Left ventricle myocardium inferior (tissue), 1 donor: ENCODE measurements around the gene SORCS3. TPM values are rescaled to one million over a fixed set of nuclear protein-coding genes. Genes with fewer than 3 reads are reported as not detected.

ENCODE experiments used
- DNase-seq: peaks from one replicate; pipeline ENCODE4 v3.0.0-alpha.2; 2020
- H3K27ac ChIP-seq: fragments of 200-600 bp; replicated peaks from 2 replicates; pipeline ENCODE4 v1.8.0; 2021
- H3K27me3 ChIP-seq: fragments of 200-600 bp; 2 replicates; pipeline ENCODE4 v1.8.0; 2021; ENCODE audit warnings: low read depth
- H3K36me3 ChIP-seq: fragments of 200-600 bp; 2 replicates; pipeline ENCODE4 v1.8.0; 2021
- H3K4me1 ChIP-seq: fragments of 200-600 bp; 2 replicates; pipeline ENCODE4 v1.8.0; 2021
- H3K4me3 ChIP-seq: fragments of 200-600 bp; 2 replicates; pipeline ENCODE4 v1.8.0; 2021; ENCODE audit warnings: mild to moderate bottlenecking, moderate library complexity
- H3K9me3 ChIP-seq: fragments of 200-600 bp; replicated peaks from 2 replicates; pipeline ENCODE4 v1.8.0; 2021
- intact Hi-C: fragments of 100-400 bp; cut with micrococcal nuclease; formaldehyde crosslinking; loops from one replicate; pipeline ENCODE4 v1.11.0; 2022
- total RNA-seq: library from RNA; stranded (reverse); fragmentation: NEBNext Ultra II Directional; extraction: Animal tissue kit (Norgen Biotek cat#: 25700); gene quantifications from one replicate; pipeline ENCODE4 v1.2.1, GENCODE V29; 2021
- TF ChIP-seq, protein P1 (sequence below): fragments of 200-600 bp; IDR thresholded peaks from 2 replicates; pipeline ENCODE4 v1.8.0; 2021; ENCODE audit warnings: antibody characterized with exemption, mild to moderate bottlenecking, borderline replicate concordance
- donor health status: DM: no; HTN: yes; CAD: no; lungs with severe emphysema.

Gene SORCS3
- total RNA-seq, 1 donor from 2014 or later, result 0.03 TPM

DNA sequence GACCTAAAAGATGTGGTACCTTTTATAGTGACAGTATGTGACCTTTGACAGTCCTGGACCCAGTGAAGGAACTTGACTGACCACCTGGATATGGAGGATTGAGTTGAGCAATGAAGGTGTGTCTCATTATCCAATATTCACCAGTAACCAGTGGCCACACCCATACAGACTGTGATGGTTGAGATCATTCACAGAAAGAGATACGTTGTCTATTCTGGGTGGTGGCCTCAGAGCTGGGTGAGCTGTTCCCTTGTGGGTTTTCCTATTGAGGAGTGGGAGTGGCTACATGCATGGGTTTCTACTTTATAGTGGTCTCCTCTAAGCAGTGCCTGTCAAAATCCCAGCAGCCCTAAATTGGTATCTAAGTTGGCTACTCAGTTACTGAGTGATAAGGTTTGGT is 507.4 kb downstream of the SORCS3 start:
- Histone ChIP-seq H3K27me3 (no peaks in the 10 kb centered on the region), H3K4me1 (no peaks in the 10 kb centered on the region), H3K27ac (no peak overlapping the region), H3K36me3 (no peaks in the 10 kb centered on the region), H3K4me3 (no peak overlapping the region), H3K9me3 (no peaks in the 10 kb centered on the region)
- intact Hi-C loops, result no loop called here
- TF ChIP-seq, protein P1, sequence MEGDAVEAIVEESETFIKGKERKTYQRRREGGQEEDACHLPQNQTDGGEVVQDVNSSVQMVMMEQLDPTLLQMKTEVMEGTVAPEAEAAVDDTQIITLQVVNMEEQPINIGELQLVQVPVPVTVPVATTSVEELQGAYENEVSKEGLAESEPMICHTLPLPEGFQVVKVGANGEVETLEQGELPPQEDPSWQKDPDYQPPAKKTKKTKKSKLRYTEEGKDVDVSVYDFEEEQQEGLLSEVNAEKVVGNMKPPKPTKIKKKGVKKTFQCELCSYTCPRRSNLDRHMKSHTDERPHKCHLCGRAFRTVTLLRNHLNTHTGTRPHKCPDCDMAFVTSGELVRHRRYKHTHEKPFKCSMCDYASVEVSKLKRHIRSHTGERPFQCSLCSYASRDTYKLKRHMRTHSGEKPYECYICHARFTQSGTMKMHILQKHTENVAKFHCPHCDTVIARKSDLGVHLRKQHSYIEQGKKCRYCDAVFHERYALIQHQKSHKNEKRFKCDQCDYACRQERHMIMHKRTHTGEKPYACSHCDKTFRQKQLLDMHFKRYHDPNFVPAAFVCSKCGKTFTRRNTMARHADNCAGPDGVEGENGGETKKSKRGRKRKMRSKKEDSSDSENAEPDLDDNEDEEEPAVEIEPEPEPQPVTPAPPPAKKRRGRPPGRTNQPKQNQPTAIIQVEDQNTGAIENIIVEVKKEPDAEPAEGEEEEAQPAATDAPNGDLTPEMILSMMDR, result no peak
- no peak for DNase-seq

DNA sequence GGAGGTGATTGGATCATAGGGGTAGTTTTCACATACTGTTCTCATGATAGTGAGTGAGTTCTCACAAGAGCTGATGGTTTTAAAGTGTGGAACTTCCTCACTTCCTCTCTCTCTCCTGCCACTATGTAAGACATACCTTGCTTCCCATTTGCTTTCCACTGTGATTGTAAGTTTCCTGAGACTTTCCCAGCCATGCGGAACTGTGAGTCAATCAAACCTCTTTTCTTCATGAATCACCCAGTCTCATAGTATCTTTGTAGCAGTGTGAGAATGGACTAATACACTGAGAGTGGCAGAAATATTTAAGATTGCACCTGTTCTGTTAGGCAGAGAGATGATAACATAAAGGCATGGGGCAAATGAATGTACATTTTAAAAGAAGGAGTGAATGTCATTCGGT is 507.8 kb downstream of the SORCS3 start:
- no peaks in the 10 kb centered on the region for H3K9me3 ChIP-seq
- intact Hi-C loops, result no loop called here
- DNase-seq, result no peak

DNA sequence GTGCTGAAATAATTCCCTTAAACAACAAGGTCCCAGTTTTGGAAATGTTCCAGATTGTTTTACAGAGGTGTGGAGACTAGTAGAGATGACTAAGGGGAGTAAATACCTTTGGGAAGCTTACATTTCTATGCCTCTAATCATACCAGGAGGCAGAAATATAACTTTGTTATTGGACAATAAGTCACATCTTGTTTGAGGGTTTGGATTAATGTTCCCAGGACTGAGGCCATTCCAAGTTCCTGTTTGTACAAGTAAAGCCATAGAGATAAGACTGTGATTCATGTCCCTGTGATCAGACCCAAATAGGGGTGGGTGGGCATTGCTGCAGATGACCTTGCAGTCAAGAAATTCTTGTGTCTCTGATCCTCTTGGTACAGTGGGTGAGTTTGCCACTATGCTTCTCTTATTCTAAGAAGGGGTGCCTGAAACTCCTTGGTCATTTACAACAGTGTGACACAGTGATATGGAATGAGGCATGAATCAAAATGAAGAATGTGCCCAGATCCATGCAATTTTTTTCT is 508.3 kb downstream of the SORCS3 start:
- intact Hi-C loops, result no loop called here
- TF ChIP-seq, protein P1, result no peak
- no peaks in the 10 kb centered on the region for H3K27me3 ChIP-seq
- no peaks in the 10 kb centered on the region for H3K9me3 ChIP-seq
- DNase-seq, result no peak
- H3K4me1 ChIP-seq, result no peaks in the 10 kb centered on the region
- no peak overlapping the region for H3K4me3 ChIP-seq
- H3K36me3 ChIP-seq, result no peaks in the 10 kb centered on the region
- no peak overlapping the region for H3K27ac ChIP-seq

More for the DNA sequence above, 507.8 kb downstream of the SORCS3 start:
- no peaks in the 10 kb centered on the region for H3K4me1 ChIP-seq
- no peaks in the 10 kb centered on the region for H3K36me3 ChIP-seq
- no peaks in the 10 kb centered on the region for H3K27me3 ChIP-seq
- no peak overlapping the region for H3K27ac ChIP-seq
- no peak overlapping the region for H3K4me3 ChIP-seq
- TF ChIP-seq, protein P1, result no peak

DNA sequence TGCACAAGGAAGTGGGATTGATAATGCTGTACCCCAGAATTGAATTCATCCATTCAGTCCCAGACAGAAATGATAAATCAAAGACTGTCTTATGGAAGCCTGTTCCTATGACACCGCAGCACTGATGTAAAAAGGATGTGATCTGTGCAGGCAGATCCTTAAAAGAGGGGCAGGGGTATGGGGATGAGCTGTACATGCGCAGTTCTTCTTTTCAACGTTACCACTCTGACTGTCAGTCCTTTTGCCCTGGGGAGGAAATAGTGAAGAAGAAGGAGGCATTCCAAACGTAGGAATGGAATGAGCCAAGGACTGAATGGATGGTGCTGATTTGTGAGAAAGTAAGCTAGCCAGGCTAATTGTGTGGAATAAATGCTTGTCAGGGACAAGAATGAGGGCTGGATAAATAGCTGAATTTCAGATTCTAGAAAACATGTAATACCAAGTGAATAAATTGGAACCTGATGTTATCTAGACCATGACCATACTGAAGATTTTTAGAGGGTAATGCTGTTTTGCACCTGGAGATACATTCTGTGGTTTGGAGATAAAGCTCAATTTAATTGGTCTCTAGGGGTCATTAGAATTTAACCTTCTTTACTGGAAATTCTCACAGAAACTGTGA is 509.3 kb downstream of the SORCS3 start:
- TF ChIP-seq, protein P1, result no peak
- H3K4me3 ChIP-seq, result no peak overlapping the region
- no peaks in the 10 kb centered on the region for H3K27me3 ChIP-seq
- DNase-seq, result no peak
- H3K36me3 ChIP-seq, result no peaks in the 10 kb centered on the region
- no peaks in the 10 kb centered on the region for H3K4me1 ChIP-seq
- H3K27ac ChIP-seq, result no peak overlapping the region
- H3K9me3 ChIP-seq, result no peaks in the 10 kb centered on the region
- intact Hi-C loops, result no loop called here

DNA sequence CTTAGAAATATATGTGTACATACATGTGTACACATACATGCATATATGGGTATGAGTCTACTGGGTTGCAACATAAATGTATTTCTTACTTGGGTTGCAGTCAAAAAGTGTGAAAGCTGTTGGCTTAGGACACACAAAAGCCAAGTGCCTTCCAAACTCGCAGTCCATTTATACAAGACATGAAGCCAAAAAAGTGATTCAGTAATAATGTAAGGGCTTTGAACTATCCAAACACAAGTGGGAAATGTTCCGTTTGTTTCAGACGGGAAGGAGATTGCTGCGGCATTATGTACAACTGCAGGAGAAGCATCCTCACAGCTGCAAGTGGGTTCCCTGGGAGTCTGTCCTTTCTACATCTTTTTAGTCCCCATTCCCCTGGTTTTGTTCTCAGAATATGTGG is 513.6 kb downstream of the SORCS3 start:
- intact Hi-C loops, result no loop called here
- Histone ChIP-seq H3K36me3 (no peaks in the 10 kb centered on the region), H3K9me3 (no peaks in the 10 kb centered on the region), H3K4me1 (no peaks in the 10 kb centered on the region), H3K27me3 (no peaks in the 10 kb centered on the region), H3K27ac (no peak overlapping the region), H3K4me3 (no peak overlapping the region)
- TF ChIP-seq, protein P1, result no peak
- no peak for DNase-seq
